SU-DHL-6 (cell line): ENCODE results near the gene APBA2.

Experiments
- H2AFZ ChIP-seq: fragments of 200-600 bp; sonication (generic); 2 replicates; pipeline ENCODE4 v1.6.1; 2014; ENCODE audit warnings: low read depth, mild to moderate bottlenecking, moderate library complexity, mixed read lengths, antibody characterized with exemption, low read length; ENCODE audit not compliant: severe bottlenecking
- H3F3A ChIP-seq: fragments of 200-600 bp; shearing (Covaris generic); 2 replicates; pipeline ENCODE4 v1.6.0; 2016; ENCODE audit warnings: antibody characterized with exemption, mild to moderate bottlenecking; ENCODE audit not compliant: insufficient read depth
- H3K27ac ChIP-seq: fragments of 200-600 bp; sonication (generic); 2 replicates; pipeline ENCODE4 v1.5.1; 2016; ENCODE audit warnings: low read depth, mild to moderate bottlenecking, low read length, moderate library complexity, mixed read lengths
- H3K27me3 ChIP-seq: fragments of 200-600 bp; sonication (generic), shearing (Covaris generic); 2 replicates; pipeline ENCODE4 v1.6.0; 2014; ENCODE audit warnings: mild to moderate bottlenecking, low read length
- H3K36me3 ChIP-seq: fragments of 200-600 bp; sonication (generic); 2 replicates; pipeline ENCODE4 v1.6.1; 2014; ENCODE audit warnings: mild to moderate bottlenecking, low read length, mixed read lengths
- H3K4me2 ChIP-seq: fragments of 300-600, 200-600 bp; shearing (Covaris generic), sonication (generic); 2 replicates; pipeline ENCODE4 v1.6.0; 2014; ENCODE audit warnings: low read length, low read depth, mild to moderate bottlenecking; ENCODE audit not compliant: poor library complexity, severe bottlenecking
- H3K4me3 ChIP-seq: fragments of 200-600 bp; sonication (generic); 2 replicates; pipeline ENCODE4 v1.5.1; 2014; ENCODE audit warnings: antibody characterized with exemption, low read length, mild to moderate bottlenecking, mixed read lengths; ENCODE audit not compliant: insufficient read depth, poor library complexity, severe bottlenecking
- H3K79me2 ChIP-seq: fragments of 200-600 bp; sonication (generic); 2 replicates; pipeline ENCODE4 v1.6.1; 2014; ENCODE audit warnings: mild to moderate bottlenecking, low read length, moderate library complexity; ENCODE audit not compliant: insufficient read depth
- H3K9ac ChIP-seq: fragments of 200-600 bp; sonication (generic); 2 replicates; pipeline ENCODE4 v1.7.0; 2014; ENCODE audit warnings: mild to moderate bottlenecking, low read length
- H3K9me2 ChIP-seq: fragments of 200-600 bp; sonication (generic); replicated peaks from 2 replicates; pipeline ENCODE4 v1.6.1; 2014; ENCODE audit warnings: low read length; ENCODE audit not compliant: insufficient read depth
- H3K9me3 ChIP-seq: fragments of 200-600 bp; sonication (generic); 2 replicates; pipeline ENCODE4 v1.6.1; 2014; ENCODE audit warnings: low read length, mixed read lengths; ENCODE audit not compliant: insufficient read depth
- H4K20me1 ChIP-seq: fragments of 200-600 bp; sonication (generic); 2 replicates; pipeline ENCODE4 v1.6.1; 2014; ENCODE audit warnings: low read depth, mild to moderate bottlenecking, antibody characterized with exemption, low read length, moderate library complexity, mixed read lengths
- EZH2phosphoT487 ChIP-seq: fragments of 200-600 bp; sonication (generic), shearing (Covaris generic); conservative IDR thresholded peaks from 2 replicates; pipeline ENCODE4 v1.6.1; 2018; ENCODE audit warnings: mild to moderate bottlenecking, antibody characterized with exemption, low read length, moderate library complexity, mixed read lengths
- TF ChIP-seq, protein P1 (sequence below): fragments of 200-600 bp; sonication (generic); IDR thresholded peaks from one replicate; pipeline ENCODE4 v1.5.1; 2017; ENCODE audit warnings: antibody characterized with exemption, mild to moderate bottlenecking, low read length, moderate library complexity; ENCODE audit not compliant: insufficient read depth, poor library complexity, severe bottlenecking

The APBA2 gene

DNA sequence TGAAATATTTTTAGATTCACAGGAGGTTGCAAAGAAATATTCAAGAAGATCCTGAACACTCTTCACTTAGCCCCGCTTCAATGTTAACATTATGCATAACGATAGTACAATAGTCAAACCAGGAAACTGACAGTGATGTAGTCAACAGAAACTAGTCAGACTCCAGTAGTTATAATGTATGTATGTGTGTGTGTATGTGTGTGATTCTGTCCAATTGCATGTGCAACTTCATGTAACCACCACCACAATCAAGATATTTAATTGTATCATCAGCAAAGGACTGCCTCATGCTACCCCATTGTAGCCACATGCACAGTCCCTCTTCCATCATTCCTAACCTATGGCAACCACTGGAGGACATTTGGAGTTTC, 77.9 kb downstream of the APBA2 start:
- Histone ChIP-seq H2AFZ (no peak overlapping the region), H3K4me2 (no peak overlapping the region), H3K9me3 (no peaks in the 10 kb centered on the region), H3F3A (no peaks in the 10 kb centered on the region), H3K27ac (no peak overlapping the region), H3K9me2 (no peaks in the 10 kb centered on the region), H3K4me3 (no peak overlapping the region), H3K9ac (no peak overlapping the region), H4K20me1 (no peaks in the 10 kb centered on the region), H3K27me3 (no peaks in the 10 kb centered on the region), H3K36me3 (no peaks in the 10 kb centered on the region), H3K79me2 (no peaks in the 10 kb centered on the region)
- TF ChIP-seq EZH2phosphoT487, result no peak
- TF ChIP-seq, protein P1, sequence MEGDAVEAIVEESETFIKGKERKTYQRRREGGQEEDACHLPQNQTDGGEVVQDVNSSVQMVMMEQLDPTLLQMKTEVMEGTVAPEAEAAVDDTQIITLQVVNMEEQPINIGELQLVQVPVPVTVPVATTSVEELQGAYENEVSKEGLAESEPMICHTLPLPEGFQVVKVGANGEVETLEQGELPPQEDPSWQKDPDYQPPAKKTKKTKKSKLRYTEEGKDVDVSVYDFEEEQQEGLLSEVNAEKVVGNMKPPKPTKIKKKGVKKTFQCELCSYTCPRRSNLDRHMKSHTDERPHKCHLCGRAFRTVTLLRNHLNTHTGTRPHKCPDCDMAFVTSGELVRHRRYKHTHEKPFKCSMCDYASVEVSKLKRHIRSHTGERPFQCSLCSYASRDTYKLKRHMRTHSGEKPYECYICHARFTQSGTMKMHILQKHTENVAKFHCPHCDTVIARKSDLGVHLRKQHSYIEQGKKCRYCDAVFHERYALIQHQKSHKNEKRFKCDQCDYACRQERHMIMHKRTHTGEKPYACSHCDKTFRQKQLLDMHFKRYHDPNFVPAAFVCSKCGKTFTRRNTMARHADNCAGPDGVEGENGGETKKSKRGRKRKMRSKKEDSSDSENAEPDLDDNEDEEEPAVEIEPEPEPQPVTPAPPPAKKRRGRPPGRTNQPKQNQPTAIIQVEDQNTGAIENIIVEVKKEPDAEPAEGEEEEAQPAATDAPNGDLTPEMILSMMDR, result no peak

DNA sequence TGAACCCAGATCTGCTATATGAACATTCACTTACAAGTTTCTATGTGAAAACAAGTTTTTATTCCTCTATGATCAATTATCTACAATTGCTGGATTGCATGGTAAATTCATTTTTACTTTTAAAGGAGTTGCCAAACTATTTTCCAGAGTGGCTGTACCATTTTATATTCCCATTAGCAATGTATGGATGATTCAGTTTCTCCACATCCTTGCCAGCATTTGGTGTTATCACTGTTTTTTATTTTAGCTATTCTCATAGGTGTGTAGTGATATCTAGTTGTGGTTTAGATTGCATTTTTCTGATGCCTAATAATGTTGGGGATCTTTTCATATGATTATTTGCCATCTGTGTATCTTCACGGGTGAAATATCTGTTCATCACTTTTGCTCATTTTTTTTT, 78.3 kb downstream of the APBA2 start:
- no peaks in the 10 kb centered on the region for H3F3A ChIP-seq
- no peak overlapping the region for H3K27ac ChIP-seq
- no peak for TF ChIP-seq EZH2phosphoT487
- TF ChIP-seq, protein P1, result no peak
- H3K9me3 ChIP-seq, result no peaks in the 10 kb centered on the region
- no peaks in the 10 kb centered on the region for H3K9me2 ChIP-seq
- H3K27me3 ChIP-seq, result no peaks in the 10 kb centered on the region
- no peaks in the 10 kb centered on the region for H3K79me2 ChIP-seq
- H2AFZ ChIP-seq, result no peak overlapping the region
- H4K20me1 ChIP-seq, result no peaks in the 10 kb centered on the region
- no peak overlapping the region for H3K4me3 ChIP-seq
- H3K36me3 ChIP-seq, result no peaks in the 10 kb centered on the region
- no peak overlapping the region for H3K4me2 ChIP-seq
- H3K9ac ChIP-seq, result no peak overlapping the region

DNA sequence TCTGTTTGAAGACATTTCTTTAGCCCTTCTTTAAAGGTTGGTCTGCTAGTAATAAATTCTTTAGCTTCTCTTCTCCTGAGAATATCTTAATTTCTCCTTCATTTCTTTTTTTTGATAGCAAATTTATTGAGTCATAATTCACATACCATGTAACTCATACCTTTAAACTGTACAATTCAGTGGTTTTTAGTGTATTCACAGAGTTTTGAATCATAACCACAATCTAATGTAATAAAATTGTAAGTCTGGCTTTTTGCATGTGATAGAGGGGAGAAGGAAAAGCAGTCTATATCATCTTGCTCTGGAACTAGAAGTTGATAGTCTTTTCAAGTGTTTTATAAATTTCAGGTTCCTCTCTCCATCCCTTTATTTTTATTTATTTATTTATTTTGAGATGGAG, 81.3 kb downstream of the APBA2 start:
- no peak overlapping the region for H3K9ac ChIP-seq
- no peaks in the 10 kb centered on the region for H3K9me3 ChIP-seq
- TF ChIP-seq EZH2phosphoT487, result no peak
- TF ChIP-seq, protein P1, result no peak
- no peak overlapping the region for H2AFZ ChIP-seq
- H4K20me1 ChIP-seq, result no peaks in the 10 kb centered on the region
- H3K4me2 ChIP-seq, result no peak overlapping the region
- H3K9me2 ChIP-seq, result no peaks in the 10 kb centered on the region
- no peak overlapping the region for H3K4me3 ChIP-seq
- H3F3A ChIP-seq, result no peaks in the 10 kb centered on the region
- no peak overlapping the region for H3K27ac ChIP-seq
- H3K27me3 ChIP-seq, result no peaks in the 10 kb centered on the region
- no peaks in the 10 kb centered on the region for H3K79me2 ChIP-seq
- no peaks in the 10 kb centered on the region for H3K36me3 ChIP-seq

DNA sequence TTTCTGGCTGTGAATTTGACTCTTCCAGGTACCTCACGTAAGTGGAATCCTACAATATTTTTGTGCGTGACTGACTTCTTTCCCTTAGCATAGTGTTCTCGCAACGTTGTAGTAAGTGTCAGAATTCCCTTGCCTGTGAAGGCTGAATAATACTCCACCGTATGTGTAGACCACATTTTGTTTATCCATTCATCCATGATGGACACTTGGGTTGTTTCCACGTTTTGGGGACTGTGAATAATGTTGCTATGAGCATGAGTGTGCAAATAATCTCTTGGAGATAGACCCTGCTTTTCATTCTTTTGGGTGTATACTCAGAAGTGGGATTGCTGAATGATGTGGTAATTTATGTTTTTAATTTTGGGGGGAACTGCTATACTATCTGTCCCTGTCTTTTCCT, 82.2 kb downstream of the APBA2 start:
- Histone ChIP-seq H3K4me3 (no peak overlapping the region), H3K27ac (no peak overlapping the region), H4K20me1 (no peaks in the 10 kb centered on the region)

More for the DNA sequence above, 82.2 kb downstream of the APBA2 start:
- Histone ChIP-seq H3K27me3 (no peaks in the 10 kb centered on the region), H3K9me3 (no peaks in the 10 kb centered on the region), H3K4me2 (no peak overlapping the region), H2AFZ (no peak overlapping the region), H3K9ac (no peak overlapping the region), H3K9me2 (no peaks in the 10 kb centered on the region), H3K36me3 (no peaks in the 10 kb centered on the region), H3F3A (no peaks in the 10 kb centered on the region), H3K79me2 (no peaks in the 10 kb centered on the region)
- TF ChIP-seq EZH2phosphoT487, result no peak
- TF ChIP-seq, protein P1, result no peak
